GM12875 (cell line): ENCODE measurements around the gene EXTL1.

Experiments used
- H3K4me3 ChIP-seq: one replicate; pipeline ENCODE4 v1.5.1; 2011; ENCODE audit warnings: low read depth, low read length, control low read depth
- TF ChIP-seq, protein P1 (sequence below): IDR thresholded peaks from 2 replicates; pipeline ENCODE4 v1.5.1; 2011; ENCODE audit warnings: low read depth, mild to moderate bottlenecking, control low read depth, inconsistent platforms, low read length, moderate library complexity, borderline replicate concordance; ENCODE audit not compliant: insufficient read depth

The EXTL1 gene

DNA sequence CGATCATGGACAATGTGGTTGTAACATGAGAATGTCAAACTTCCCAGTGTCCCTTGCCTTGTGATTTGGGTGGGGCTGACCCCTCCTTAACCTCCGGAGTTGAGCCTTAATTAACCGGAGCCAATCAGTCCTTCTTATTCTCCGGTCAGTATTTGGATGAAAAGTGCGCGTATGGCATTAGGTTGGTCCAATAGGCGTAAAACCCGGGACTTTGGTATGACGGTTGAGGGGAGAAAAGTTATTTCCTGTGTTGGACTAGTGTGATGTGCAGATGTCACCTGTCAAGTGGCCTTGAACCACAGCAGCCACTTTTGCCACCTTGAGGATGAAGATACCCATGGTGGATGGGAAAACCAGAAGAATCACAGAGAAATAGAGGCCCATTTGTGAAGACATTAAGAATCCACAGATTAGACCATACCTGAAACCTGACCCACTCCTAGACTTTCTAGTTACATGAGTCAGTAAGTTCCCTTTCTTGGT lies 28.8 kb upstream of the EXTL1 start:
- TF ChIP-seq, protein P1, sequence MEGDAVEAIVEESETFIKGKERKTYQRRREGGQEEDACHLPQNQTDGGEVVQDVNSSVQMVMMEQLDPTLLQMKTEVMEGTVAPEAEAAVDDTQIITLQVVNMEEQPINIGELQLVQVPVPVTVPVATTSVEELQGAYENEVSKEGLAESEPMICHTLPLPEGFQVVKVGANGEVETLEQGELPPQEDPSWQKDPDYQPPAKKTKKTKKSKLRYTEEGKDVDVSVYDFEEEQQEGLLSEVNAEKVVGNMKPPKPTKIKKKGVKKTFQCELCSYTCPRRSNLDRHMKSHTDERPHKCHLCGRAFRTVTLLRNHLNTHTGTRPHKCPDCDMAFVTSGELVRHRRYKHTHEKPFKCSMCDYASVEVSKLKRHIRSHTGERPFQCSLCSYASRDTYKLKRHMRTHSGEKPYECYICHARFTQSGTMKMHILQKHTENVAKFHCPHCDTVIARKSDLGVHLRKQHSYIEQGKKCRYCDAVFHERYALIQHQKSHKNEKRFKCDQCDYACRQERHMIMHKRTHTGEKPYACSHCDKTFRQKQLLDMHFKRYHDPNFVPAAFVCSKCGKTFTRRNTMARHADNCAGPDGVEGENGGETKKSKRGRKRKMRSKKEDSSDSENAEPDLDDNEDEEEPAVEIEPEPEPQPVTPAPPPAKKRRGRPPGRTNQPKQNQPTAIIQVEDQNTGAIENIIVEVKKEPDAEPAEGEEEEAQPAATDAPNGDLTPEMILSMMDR = no peak
- H3K4me3 ChIP-seq = no peak overlapping the region

DNA sequence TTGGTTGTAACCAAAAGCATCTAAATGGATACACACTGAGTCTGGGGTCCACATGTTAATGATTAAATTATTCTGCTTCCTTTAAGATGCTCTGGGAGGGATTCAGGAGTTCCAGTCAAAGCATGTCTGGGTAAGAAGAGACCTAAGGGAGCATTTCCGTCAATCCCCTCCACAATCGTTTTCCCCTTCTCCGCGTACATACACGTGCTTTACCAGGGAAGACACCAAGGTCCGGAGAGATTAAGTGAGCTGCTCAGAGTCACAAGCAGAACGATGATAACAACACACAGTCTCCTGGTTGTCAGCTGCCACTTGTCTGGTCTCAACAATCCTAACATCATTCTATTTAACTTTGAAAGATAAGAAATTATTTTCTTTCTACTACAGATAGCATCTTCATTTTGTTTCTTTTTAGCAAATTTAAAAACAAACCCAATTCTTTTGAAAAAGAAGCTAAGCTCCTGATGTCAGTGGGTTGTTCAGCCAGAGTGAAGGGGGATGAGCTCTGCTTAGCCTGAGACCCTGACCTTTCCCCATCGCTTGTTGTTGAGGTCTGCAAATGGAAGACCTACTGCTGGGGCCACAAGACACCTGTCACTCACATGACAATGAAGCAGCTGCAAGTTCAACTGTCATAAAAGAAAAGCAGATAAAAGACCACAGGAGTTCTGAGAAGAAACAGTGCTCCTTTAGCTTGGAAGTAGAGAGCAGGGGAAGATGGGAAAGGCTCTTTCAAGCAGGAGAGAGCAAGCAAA lies 28.2 kb upstream of the EXTL1 start:
- TF ChIP-seq, protein P1 = no peak
- H3K4me3 ChIP-seq = no peak overlapping the region

DNA sequence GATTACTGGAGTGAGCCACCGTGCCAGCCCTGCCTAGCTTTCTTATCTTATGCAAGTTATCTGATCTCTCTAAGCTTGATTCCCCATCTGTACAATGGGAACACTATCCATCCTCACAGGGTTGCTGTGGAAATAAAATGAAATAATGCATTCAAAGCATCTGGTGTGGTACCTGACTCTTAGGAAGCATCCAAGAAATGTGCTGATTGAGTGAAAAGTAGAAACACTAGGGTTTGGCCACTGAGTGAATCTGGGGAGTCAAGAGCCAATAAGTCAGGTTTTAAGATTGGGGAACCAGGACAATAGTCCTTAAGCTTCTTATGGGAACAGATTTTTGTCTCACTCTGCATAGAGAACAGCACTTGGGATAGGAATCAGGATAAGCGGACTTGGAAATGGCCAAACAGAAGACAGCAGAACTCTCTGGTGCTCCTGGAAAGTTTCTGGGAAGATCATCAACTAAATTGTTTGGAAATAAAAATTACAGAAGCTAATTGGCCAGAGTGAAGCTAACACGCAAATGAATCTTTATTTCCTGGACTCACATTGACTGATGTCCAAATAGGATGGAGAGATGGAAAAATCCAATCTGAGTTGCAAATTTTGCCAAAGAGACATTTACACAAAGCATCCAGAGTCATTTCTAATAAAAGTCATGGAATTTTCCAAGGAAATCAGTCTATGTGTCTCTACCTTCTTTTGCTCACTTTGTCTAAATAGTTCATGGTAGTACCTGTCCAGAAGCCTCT lies 27.0 kb upstream of the EXTL1 start:
- TF ChIP-seq, protein P1 = no peak
- H3K4me3 ChIP-seq = no peak overlapping the region

DNA sequence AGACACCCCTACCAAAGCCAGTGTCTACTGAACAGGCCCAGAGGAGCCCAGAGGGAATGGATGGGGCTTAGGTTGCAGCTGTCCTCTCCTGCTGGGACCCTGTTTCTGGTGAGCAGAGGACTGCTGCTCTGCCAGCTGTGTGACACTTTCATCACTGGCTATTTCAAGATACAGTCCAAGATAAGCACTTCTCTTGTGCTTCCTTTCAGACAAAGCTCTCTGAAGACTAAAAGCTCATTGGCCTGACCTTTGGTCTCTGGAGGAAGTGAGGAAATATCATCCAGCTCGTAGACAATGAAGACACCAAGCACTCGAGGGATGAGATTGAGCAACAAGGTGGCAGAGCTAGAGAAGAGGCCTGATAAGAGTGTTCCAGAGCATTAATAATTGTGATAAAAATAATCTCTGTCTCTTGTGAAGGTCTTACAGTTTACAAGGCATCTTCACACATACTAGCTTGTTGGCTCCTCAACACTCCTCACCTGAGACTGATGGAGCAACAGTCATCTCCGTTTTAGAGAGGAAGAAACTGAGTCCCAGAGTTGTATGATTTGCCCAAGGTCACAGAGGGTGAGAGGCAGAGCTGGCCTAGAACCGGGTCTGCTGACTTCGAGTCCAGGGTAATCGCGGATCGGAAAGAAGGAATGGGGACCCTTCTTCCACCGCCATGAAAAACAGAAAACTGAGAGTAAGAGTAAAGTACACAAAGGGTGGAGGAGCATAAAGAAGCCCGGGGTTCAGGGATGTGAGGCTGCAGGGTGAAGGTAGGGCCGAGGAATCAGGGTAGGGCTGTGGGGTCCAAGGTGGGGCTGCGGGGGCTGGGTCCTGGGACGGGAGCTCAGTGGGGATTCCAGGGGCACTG lies 24.4 kb upstream of the EXTL1 start:
- TF ChIP-seq, protein P1 = no peak
- H3K4me3 ChIP-seq = peak overlapping the region; percentile 59

DNA sequence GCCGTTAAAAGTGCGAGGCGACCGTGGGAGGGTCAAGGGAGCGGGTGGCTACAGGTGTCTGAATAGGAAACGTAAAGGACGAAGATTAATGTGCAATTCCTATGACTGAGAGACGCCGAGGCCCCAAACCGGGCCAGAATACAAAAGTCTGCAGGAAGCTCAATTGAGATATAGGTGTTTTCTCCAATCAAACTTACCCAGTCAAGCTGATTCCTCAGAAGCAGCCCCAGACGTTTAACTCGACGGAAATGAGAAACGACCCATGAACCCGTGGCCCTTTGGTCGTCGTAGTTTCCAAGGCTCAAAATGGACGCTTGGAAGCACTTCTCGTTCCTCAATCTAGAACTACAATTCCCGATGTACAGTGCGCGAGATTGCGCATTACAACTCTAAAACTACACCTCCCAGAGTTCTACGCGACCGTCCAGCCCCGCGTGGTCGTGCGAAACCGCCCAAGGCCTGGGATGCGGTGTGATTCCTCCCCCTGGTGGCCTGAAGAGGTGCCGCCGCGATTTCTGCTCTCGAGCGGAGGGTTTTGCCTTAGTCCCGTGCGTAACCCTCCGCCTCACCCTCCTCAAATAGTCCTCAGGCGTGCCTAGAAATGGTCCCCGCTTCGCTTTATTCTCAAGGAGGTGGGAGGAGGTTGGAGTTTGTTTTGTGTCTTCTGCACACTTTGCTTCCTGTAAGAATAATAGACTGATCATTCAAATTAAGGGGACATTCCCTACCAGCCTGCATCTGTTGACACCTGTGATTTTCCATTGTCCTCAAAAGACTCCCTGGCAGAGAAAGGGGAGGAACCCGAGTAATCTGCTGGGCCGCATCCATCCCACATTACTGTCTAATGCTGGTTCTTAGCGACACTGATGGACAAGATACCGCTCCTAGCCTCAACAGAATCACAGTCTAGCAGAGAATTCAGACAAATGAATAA lies 23.5 kb upstream of the EXTL1 start, which contains the start of gene PAFAH2:
PAFAH2 (minus strand) TSS at position 236 of the 934 bp plus-strand sequence. CDS start 7,247 bp downstream, outside the sequence.
- TF ChIP-seq, protein P1 = peak; percentile 96

More for the DNA sequence above, 23.5 kb upstream of the EXTL1 start, which contains the start of gene PAFAH2:
- H3K4me3 ChIP-seq = peak within 1 kb of the TSS; percentile 59
